Left ventricle myocardium superior (tissue), 1 donor: ENCODE data around the gene POLN. TPM values are rescaled to one million over a fixed set of nuclear protein-coding genes. Genes with fewer than 3 reads are reported as not detected.
"Not testable (repeated sequence)": the region's sequence is repeated elsewhere in the genome, so short reads cannot be mapped to it uniquely, and the experiment has no call there.

Experiments used
- ATAC-seq: fragments of 200-7000 bp; cut with Tn5 transposase; one replicate; pipeline ENCODE4 v1.9.1; 2020; ENCODE audit warnings: mild to moderate bottlenecking, moderate library complexity
- DNase-seq: peaks from one replicate; pipeline ENCODE4 v3.0.0-alpha.2; 2020
- intact Hi-C: fragments of 100-400 bp; cut with micrococcal nuclease; formaldehyde crosslinking; loops from one replicate; pipeline ENCODE4 v1.11.0; 2022
- total RNA-seq: library from RNA; stranded (reverse); fragmentation: NEBNext Ultra II Directional; extraction: Animal tissue kit (Norgen Biotek cat#: 25700); gene quantifications from one replicate; pipeline ENCODE4 v1.2.1, GENCODE V29; 2021
- donor health status: DM: no; HTN: yes; CAD: no; lungs with severe emphysema.

The POLN gene
- total RNA-seq, 1 donor from 2014 or later: 1.9 TPM

DNA sequence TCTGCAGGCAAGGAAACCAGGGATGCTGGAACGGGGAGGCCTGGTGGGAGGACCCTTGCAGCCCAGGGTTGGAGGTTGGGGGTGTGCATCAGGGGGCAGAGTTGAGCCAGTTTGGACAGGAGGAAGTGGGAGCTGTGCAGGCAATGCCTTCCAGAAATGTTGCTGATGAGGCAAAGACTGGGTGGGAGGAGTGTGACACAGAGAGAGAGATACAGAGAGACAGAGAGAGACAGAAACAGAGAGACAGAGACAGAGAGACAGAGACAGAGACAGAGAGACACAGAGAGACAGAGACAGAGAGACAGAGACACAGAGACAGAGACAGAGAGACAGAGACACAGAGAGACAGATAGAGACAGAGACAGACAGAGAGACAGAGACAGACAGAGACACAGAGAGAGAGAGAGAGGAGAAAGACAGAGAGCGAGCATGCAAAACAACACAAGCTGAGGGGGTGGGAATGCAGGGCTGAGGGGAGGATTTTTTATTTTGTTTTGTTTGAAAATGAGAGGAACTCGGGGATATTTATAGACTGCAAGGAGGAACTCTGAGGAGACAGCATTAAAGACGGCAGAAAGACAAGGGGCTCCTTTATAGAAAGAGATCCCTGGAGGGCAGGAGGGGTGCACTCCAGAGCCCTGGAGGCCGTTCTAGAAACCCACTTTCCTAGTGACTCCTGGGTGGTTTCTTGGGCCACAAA is 1.9 kb upstream of the POLN start:
- ATAC-seq: peak; percentile 40
- DNase-seq: peak; percentile 53
- intact Hi-C loops: no loop called here

DNA sequence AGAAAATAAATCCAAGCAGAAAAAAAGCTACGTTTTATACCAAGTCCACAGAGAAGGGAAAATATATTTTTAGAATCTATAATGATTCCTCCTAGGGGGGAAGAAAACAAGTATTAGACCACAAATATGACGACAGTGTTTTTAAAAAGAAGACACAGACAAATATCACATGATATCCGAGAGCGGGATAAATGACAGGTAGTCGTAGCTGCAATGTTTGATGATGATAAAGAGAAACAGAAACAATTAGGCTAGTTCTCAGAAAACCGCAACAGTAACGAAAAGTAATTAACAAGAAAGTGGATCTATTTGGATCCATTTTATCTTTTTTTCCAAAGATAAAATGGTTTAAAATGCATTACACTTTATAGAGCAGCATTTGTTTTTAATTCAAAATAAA is 918 bp downstream of the POLN start:
- DNase-seq: no peak
- no peak for ATAC-seq
- intact Hi-C loops: no loop called here

DNA sequence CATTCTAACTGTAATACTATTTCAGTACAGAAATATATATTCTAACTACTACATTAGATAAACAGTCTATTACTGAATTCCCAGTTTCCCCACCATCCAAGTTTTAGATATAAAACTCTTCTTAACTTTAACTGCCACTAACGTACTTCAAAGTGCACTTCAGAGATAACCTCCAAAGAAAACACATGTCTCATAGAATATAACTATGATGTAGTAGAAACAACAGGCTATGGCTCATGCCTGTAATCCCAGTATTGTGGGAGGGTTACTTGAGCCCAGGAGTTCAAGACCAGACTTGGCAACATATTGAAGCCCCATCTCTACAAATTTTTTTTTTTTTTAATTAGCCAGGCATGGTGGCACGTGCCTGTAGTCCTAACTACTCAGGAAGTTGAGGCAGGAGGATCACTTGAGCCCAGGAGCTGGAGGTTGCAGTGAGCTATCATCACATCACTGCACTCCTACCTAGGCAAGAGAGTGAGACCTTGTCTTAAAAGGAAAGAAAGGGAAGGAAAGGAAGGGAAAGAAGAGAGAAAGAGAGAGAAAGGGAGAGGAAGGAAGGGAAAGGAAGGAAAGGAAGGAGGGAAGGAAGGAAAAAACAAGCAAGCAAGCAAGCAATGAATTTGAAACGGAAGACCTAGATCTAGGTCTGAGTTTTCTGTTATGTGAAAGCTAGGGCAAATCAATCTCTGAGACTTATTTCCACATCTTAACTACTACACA is 4.8 kb downstream of the POLN start:
- intact Hi-C loops: no loop called here
- no peak for ATAC-seq
- DNase-seq: no peak

DNA sequence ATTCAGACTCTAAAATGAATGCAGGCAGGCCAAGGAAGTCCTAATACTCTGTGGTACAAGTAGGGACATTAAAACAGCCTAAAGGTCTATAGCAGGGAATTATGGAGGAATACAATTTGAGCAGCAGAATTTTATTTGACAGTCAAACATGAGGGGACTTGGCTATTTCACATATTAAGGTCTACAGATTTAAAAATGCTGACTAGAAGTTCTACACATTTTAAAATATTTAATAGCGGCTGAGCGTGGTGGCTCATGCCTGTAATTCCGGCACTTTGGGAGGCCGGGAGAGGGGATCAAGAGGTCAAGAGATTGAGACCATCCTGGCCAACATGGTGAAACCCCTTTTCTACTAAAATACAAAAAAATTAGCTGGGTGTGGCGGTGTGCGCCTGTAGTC is 10.8 kb downstream of the POLN start:
- intact Hi-C loops: no loop called here
- no peak for ATAC-seq

DNA sequence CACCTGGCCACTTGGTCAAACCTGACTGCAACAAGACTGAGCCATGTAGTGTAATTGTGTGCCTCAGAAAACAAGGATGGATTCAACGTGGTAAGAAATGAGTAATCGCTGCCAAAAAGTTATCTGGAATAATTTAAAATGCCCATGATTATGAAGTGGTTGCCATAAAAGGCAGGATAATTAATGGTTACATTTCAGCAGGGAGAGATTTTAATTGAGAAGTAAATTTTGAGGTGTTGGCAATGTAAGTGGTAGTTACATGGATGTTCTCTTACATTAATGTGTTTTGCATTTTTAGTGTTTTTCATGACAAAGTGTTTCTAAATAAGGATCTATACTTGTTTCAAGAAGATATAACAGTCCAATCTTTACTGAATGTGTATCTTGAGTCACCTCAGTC is 15.7 kb downstream of the POLN start:
- ATAC-seq: no peak
- intact Hi-C loops: loop anchor here (10.0 kb wide), 1 partner anchor 239 kb away; the partner anchor contains the start of gene RNF4
- no peak for DNase-seq

More for the DNA sequence above, 10.8 kb downstream of the POLN start:
- DNase-seq: no peak

DNA sequence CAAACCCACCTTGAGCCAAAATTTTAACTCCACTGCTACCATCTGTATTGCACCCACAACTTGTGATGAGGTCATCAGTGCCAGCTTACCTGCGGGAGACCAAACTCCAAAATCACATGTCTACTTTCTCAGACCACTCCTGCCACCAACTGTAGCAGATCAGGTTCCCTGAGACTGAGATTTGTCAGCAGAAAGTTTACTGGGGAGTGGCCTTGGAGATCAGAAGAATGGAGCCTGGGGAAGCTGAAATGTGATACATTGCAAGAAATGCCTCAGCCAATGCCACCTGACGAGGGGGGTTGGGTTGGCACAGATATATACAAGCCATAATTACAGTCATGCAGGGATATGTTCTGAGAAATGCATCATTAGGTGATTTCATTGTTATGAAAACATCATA is 19.1 kb downstream of the POLN start:
- no peak for DNase-seq
- intact Hi-C loops: loop anchor here (10.0 kb wide), 1 partner anchor 242 kb away; the partner anchor contains the start of gene RNF4
- ATAC-seq: no peak

DNA sequence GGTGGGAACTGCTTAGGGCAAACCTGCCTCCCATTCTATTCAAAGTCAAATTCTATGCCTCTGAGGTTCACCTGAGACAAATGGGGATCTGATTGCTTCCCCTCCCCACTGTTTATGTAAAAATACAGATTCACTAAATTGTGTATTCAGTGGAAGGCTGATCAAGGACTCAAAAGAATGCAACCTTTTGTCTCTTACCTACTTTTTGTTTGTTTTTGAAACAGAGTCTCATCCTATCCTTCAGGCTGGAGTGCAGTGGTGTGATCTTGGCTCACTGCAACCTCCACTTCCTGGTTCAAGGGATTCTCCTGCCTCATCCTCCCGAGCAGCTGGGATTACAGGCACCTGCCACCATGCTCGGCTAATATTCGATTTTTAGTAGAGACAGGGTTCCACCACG is 20.5 kb downstream of the POLN start:
- DNase-seq, ATAC-seq: not testable (repeated sequence)
- intact Hi-C loops: loop anchor here (10.0 kb wide), 1 partner anchor 243 kb away; the partner anchor contains the start of gene RNF4

DNA sequence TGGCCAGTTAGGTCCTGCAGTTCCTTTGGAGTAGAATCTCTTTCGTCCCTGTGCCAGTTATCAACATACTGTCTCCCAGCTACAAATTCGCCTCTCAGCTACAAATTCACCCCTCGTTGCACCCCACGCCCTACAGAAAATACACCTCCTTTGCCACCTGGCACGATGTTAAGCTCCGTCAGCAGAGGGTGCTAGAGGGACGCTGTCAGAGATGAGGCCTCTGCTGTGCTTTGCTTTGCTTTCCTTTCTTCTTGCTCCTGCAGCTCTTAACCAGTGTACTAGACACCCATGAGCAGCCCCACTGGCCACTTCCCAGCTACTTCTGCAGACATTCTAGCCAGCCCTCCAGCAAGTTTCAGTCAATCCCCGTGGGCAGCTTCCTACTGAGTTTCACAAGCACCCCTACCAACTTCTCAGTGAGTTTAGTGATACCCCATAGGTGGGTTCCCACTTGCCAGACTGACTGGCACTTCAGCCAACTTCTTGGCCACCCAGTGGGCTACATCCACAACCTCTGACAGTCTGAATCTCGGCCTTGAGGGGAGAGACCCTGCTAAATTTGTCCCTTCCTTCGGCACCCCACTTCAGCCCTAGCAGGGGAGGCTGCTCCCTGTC is 21.8 kb downstream of the POLN start:
- peak; percentile 78 for DNase-seq
- ATAC-seq: peak; percentile 92
- intact Hi-C loops: loop anchor here (10.0 kb wide), 1 partner anchor 245 kb away; the partner anchor contains the start of gene RNF4

DNA sequence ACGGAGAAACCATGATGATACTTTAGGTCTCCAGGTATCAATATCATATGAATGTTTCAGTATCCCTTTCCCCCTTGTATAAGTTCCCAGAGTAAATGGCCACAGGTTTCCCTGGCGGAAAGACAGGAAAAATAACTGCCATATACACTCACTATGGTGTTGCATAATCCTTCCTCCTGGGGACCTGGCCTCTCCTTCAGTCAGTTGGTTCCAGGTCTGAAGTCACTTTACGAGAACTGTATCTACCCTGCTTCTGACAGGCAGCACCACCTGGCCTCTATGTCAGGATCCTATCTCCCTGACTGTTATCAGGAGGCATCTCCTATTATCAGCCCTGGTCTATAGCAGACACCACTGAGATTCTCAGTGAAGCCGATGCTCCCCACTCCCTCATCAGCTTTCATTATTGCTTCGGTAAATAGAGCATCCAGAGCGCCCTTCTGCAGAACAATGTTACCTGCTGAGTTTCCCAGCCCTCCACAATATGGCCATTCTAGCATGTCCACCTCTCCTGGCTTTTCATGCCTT is 22.6 kb downstream of the POLN start:
- no peak for DNase-seq
- intact Hi-C loops: no loop called here
- peak; percentile 11 for ATAC-seq

DNA sequence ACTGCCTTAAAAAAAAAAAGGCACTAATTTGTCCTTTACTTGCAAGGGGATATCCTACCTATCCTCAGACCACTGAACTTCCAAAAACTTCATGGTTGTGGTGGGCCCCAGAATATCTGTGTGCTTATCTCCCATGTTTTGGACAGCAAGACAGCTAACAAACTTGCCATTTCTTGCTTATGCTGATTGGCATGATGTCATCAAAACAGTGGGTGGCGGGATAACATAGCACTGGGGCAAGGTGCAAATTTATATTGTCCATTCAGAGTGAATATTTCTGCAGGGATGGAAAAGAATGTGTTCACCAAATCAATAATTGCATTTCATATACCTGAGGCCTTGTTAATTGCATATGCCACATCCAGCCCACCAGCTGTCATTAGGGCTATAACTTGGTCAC is 23.5 kb downstream of the POLN start:
- ATAC-seq (no peak), DNase-seq (no peak)
- intact Hi-C loops: no loop called here

DNA sequence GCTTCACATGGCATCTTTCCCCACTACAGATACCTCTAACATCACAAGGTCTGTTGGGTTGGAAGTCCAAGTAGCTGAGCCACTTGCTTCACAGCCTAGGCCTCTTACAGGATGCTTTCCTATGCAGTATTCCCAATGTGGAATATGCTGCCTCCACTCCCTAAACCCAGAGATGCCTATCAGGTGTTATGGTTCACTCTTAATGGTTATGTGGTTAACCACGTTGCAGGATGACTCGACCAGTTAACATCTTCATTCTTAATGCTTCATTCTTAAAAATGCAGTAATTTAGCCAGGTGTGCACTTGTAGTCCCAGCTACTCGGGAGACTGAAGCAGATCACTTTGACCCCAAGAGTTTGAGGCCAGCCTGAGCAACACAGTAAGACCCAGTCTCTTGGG is 24.2 kb downstream of the POLN start:
- ATAC-seq (no peak), DNase-seq (no peak)
- intact Hi-C loops: no loop called here

DNA sequence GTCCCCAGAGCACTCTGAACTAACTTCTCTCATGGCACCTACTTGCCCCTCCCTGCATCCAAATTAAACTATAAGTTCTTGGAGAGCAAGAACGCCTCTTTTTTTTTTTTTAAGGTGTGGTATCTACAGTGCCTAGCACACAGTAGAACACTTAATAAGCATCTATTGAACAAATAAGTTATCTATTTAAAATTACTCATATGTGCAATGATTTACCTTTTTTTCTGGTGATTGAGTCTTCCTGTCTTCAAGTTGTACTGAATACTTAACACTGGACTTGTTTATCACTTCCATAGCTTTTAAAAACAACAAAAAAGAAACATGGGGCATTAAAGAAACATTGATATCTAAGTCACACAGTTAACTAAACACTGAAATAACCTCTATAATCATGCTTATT is 29.1 kb downstream of the POLN start:
- intact Hi-C loops: no loop called here
- ATAC-seq (no peak), DNase-seq (no peak)

DNA sequence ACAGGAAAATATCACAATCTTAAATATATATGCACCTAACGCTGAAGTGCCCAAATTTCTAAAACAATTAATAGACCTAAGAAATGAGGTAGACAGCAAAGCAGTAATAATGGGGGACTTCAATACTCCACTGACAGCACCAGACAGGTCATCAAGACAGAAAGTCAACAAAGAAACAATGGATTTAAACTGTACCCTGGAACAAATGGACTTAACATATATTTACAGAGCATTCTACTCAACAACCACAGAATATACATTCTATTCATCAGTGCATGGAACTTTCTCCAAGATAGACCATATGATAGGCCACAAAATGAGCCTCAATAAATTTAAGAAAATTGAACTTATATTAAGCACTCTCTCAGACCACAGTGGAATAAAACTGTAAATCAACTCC is 39.1 kb downstream of the POLN start:
- ATAC-seq, intact Hi-C loops, DNase-seq: not testable (repeated sequence)

DNA sequence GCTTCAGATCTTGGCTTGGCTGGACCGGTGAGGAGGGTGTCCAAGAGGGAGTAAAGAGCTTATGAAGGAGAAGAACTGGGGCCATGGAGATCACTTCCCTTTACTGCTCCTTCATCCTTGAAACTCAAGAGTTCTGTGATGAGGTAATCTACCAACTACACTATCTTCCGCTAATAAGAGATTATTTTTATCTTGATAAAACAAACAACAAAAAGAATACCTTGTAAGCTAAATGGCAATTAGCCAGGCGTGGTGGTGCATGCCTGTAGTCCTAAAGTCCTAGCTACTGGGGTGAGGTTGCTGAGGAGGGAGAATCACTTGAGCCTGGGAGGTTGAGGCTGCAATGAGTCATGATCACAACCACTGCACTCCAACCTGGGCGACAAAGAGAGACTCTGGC is 47.4 kb downstream of the POLN start:
- no peak for DNase-seq
- ATAC-seq: no peak
- intact Hi-C loops: no loop called here

DNA sequence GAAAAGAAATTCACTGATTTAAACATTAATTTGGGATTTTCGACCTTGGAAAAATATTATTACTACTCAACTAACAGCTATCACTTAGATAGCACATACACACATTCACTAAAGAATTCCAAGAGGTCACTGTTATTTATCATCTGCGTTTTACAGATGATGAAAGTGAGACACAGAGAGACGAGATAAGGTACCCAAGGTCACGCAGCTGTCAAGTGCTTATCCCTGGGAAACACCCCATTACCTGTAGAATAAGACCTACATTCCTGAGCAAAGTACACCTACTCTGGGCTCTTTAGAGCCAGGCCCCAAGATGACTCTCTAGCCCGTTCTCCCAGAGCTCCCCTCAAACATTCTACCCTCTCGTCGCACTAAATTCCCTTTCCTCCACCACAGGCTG is 48.6 kb downstream of the POLN start:
- intact Hi-C loops: no loop called here

DNA sequence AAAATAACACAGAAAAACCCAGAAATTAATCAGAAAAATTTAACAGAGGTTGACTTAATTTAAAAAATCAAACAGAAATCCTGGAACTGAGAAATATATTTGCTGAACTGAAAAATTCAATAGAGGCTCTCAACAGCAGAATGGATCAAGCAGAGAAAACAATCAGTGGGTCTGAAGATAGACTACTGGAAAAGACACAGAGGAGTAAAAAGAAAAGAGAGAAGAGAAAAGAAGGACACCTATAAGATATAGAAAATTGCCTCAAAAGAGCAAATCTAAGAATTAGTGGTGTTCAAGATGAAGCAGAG is 55.1 kb downstream of the POLN start:
- DNase-seq (no peak), ATAC-seq (no peak)
- intact Hi-C loops: no loop called here

More for the DNA sequence above, 48.6 kb downstream of the POLN start:
- DNase-seq (no peak), ATAC-seq (no peak)

DNA sequence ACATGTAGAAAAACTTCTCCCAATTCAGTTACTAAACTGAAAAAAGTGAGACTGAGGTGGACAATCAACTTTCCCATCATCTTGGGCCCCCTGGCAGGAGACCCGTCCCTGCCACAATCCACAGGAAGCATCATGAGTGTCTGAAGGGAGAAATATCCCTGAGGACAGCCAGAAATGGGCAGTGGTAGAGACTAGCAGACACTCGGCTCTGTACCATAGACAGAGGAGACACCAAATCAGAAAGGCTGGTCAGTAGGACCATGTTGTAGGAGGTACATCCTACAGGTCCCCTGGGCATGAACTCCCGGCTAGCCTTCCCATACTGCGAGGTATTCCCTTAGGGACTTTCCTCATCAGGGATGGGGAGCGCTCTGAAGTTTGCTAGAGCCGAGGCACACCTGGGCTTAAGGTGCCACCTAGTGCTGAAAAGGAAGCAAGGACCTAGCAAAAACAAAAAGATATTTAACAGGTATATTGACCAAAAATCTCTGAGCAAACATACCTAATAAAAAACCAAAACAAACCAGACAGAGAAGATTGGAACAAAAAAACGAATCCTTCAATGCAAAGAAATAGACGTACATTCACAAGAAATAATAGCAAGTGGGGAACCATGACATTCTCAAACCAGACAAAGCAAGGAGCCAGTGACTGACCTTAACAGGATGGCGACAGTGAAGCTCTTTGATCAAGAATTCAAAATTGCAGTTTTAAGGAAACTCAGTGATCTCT is 55.6 kb downstream of the POLN start:
- ATAC-seq (no peak), DNase-seq (no peak)
- intact Hi-C loops: no loop called here

DNA sequence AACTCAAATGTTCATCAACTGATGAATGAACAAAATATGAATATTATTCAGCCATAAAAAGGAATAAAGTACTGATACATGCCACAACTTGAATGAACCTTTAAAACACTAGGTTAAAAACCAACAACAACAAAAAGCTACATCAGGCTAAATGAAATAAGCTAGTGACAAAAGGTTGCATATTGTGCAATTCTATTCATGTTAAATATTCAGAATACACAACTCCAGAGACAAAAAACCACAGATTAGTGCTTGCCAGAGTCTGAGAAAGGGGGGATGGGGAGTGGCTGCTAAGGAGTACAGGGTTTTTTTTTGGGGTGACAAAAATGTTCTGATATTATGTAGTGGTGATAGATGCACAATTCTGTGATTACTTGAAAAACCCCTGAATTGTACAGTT is 58.5 kb downstream of the POLN start:
- no peak for ATAC-seq
- intact Hi-C loops: no loop called here
- DNase-seq: no peak

DNA sequence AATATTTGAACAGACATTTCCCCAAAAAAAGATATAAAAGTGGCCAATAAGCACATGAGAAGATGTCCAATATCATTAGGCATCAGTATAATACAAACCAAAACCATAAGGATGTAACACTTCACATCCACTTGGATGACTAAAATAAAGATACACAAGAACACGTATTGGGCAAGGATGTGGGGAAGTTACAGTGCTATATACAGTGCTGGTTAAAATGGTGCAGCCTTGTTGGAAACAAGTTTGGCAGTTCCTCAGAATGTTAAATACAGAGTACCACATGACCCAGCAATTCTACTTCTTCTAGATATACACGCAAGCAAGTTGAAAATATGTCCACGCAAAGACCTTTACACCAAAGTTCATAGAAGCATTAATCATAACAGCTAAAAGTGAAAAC is 58.9 kb downstream of the POLN start:
- intact Hi-C loops: no loop called here
- ATAC-seq: no peak

DNA sequence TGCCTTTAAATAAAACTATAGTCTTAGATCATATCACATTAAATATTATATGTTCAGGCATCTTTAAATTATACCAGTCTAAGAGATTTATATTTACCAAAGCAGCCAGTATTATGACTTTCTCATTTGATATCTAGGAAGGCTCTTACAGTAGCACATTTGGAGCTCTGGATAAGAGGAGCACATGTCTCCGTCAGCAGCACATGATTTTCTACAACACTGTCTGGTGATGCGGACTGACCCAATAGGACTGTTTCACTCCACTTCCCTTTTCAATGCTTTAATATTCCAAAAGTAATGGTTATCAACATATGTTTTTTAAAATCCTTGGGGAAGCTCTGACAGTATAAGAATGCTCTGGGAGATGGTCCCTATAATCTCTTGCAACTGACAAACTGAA is 61.5 kb downstream of the POLN start:
- ATAC-seq (no peak), DNase-seq (no peak)
- intact Hi-C loops: no loop called here

More for the DNA sequence above, 58.9 kb downstream of the POLN start:
- no peak for DNase-seq
